Transverse colon (tissue), 4 donors: ENCODE data around the gene RNF144A. TPM values are rescaled to one million over a fixed set of nuclear protein-coding genes. Genes with fewer than 3 reads are reported as not detected.
A peak's percentile ranks its signal among the peaks of the same experiment; 100 is the strongest.

Experiments used
- DNase-seq: peaks from one replicate; pipeline ENCODE4 v3.0.0-alpha.2; 2019
- H3K27ac ChIP-seq, 4 donors: fragments of 200-600 bp; sonication (generic); 2 replicates each; pipeline ENCODE4 v1.5.1; 2016 to 2018; ENCODE audit warnings: inconsistent platforms in 4 of 4
- H3K27me3 ChIP-seq: fragments of 200-600 bp; sonication (generic); 2 replicates; pipeline ENCODE4 v1.5.1; 2017; ENCODE audit warnings: inconsistent platforms
- H3K36me3 ChIP-seq, 4 donors: fragments of 200-600 bp; sonication (generic); 2 replicates each; pipeline ENCODE4 v1.5.1; 2017 to 2019; ENCODE audit warnings: inconsistent platforms in 4 of 4
- H3K4me1 ChIP-seq, 4 donors: fragments of 200-600 bp; sonication (generic); 2 replicates each; pipeline ENCODE4 v1.5.1; 2017 to 2020; ENCODE audit warnings: inconsistent platforms in 4 of 4
- H3K4me3 ChIP-seq, 4 donors: fragments of 200-600 bp; sonication (generic); 1 replicate in 1 of 4; 2 replicates in 3 of 4; pipeline versions ENCODE4 v1.5.1 to v1.6.1; 2017 to 2019; ENCODE audit warnings: inconsistent platforms in 4 of 4
- H3K9me3 ChIP-seq, 2 donors: fragments of 200-600 bp; sonication (generic); 2 replicates each; pipeline ENCODE4 v1.5.1; 2017 to 2019; ENCODE audit warnings: inconsistent platforms in 2 of 2
- CTCF ChIP-seq, 5 experiments: fragments of 200-600 bp in 3 of 5; fragments of 450-650 bp in 2 of 5; sonication (generic) in 3 of 5; IDR thresholded peaks; 1 replicate in 2 of 5; 2 replicates in 3 of 5; pipeline ENCODE4 v1.5.1; 2016 to 2017; ENCODE audit warnings: antibody characterized with exemption in 5 of 5, inconsistent platforms in 3 of 5, mild to moderate bottlenecking in 2 of 5, moderate library complexity in 1 of 5
- EP300 ChIP-seq: sonication (generic); formaldehyde crosslinking; IDR thresholded peaks from one replicate; pipeline ENCODE4 v1.6.1; 2017; ENCODE audit warnings: antibody characterized with exemption, low read depth
- POLR2A ChIP-seq: fragments of 450-650 bp; IDR thresholded peaks from one replicate; pipeline ENCODE4 v1.6.1; 2016; ENCODE audit warnings: antibody characterized with exemption, mild to moderate bottlenecking, moderate library complexity
- POLR2AphosphoS5 ChIP-seq, 3 donors: sonication (generic); formaldehyde crosslinking; IDR thresholded peaks; one replicate each; pipeline ENCODE4 v1.6.1; 2016; ENCODE audit warnings: antibody characterized with exemption in 3 of 3
- WGBS, 2 donors: methylation state at CpG; one replicate each; pipeline ENCODE4 v1.1.5; 2018; ENCODE audit warnings: low coverage in 1 of 2; 5-methylcytosine and 5-hydroxymethylcytosine counted together
- in situ Hi-C, 4 donors: fragments of 200-750 bp; cut with MboI; loops; one replicate each; pipeline versions ENCODE4 v1.15.0 to v1.15.1; 2017; ENCODE audit warnings: low sequenced_read_pairs in 3 of 4, low pct_ligation_motif_present in 1 of 4, low pct_unique_long_range_greater_than_20kb in 1 of 4
- intact Hi-C: fragments of 100-400 bp; cut with DNase I; formaldehyde crosslinking; loops from one replicate; pipeline ENCODE4 v1.15.1; 2023; ENCODE audit warnings: low total_unique reads
- total RNA-seq, 4 donors: library from RNA; depleted of rRNA; stranded (reverse); fragments of >200 nt; gene quantifications; one replicate each; pipeline ENCODE4 v1.1.0, GENCODE V29; 2016

RNF144A gene
- total RNA-seq, 4 donors from 2014 or later = 24.0 to 145 (median 83.0) TPM

DNA sequence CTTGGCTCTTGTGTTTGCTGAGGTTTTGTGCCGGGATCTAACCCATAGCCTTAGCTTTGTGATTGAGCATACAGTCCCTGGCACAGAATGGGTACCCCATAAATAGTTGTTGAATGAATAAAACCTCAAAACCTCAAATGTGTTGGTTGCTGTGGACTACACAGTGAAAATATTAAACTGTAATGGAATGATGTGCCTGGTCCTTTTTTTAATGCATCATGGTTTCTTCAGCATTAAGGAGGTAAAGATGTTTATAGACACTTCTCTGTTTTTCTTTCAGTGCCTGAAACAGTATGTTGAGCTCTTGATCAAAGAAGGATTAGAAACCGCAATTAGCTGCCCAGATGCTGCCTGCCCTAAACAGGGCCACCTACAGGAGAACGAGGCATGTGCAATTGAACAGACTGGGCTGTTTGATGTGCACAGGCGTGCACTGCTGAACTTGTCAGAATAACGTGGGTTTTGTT lies 97.0 kb downstream of the RNF144A start:
- Histone ChIP-seq H3K4me3 (no peak overlapping the region), H3K4me1 (peaks cover 4 to 16% (median 7%) of the 10 kb centered on the region in 4 donors), H3K9me3 (no peaks in the 10 kb centered on the region), H3K36me3 (no peaks in the 10 kb centered on the region), H3K27ac (peak overlapping the region in 1 of 4 donors; percentile 44), H3K27me3 (no peaks in the 10 kb centered on the region)
- 40 to 62% methylated on average over 3 to 5 of the region's 5 CpGs for WGBS, 2 donors
- in situ Hi-C loops = loop anchor here in 1 of 4 donors (25.0 kb wide), 1 partner anchor 102 kb away; the partner anchor contains the start of gene RNF144A
- peak; percentile 41 for DNase-seq
- TF ChIP-seq CTCF (IDR thresholded peaks at IDR 0.05) = peak; percentile 31 to 50 (median 38)
- TF ChIP-seq POLR2A = no peak
- intact Hi-C loops = loop anchor here (10.0 kb wide), 1 partner anchor 99 kb away; the partner anchor contains the start of gene RNF144A

- intact Hi-C loops (loop anchor here (10.0 kb wide), 1 partner anchor 100 kb away; the partner anchor contains the start of gene RNF144A), in situ Hi-C loops (loop anchor here in 1 of 4 donors (25.0 kb wide), 1 partner anchor 103 kb away; the partner anchor contains the start of gene RNF144A)
- H3K27ac ChIP-seq = peak overlapping the region in 2 of 4 donors; percentile 21 to 44
- 52 to 73% methylated on average over 7 to 12 of the region's 12 CpGs for WGBS, 2 donors
- H3K27me3 ChIP-seq = no peaks in the 10 kb centered on the region
- no peaks in the 10 kb centered on the region for H3K36me3 ChIP-seq
- no peak for DNase-seq
- H3K4me3 ChIP-seq = no peak overlapping the region
- peaks cover 4 to 12% (median 7%) of the 10 kb centered on the region in 4 donors for H3K4me1 ChIP-seq
- H3K9me3 ChIP-seq = no peaks in the 10 kb centered on the region
- TF ChIP-seq CTCF (IDR thresholded peaks at IDR 0.05) = no peak
- TF ChIP-seq POLR2AphosphoS5 (IDR thresholded peaks at IDR 0.05) = no peak
Observed at GRCh38 chr2:7015007-7015950, 98.1 kb downstream of the RNF144A start.

DNA sequence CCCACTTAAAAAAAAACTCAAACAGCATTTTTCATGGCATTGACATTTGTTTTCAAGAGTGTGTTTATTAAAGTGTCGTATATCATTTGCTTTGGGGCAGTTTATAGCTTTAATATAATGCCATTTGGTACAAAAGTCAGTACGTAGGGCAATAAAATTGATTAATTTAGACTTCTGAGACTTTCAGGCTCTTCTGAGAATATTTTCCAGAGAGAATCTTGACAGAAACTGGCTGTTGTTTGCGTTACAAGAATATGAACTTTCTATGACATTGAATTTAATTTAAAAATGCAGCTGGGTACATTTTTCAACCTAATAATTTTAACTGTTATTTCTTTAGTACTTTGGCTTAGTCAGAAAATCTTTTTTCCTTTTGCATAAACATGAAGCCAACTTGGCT lies 98.9 kb downstream of the RNF144A start:
- TF ChIP-seq POLR2AphosphoS5 (IDR thresholded peaks at IDR 0.05) (no peak), EP300 (no peak), CTCF (IDR thresholded peaks at IDR 0.05) (no peak), POLR2A (no peak)
- 58 to 71% methylated on average over 3 of the region's 3 CpGs for WGBS, 2 donors

GRCh38 chr2:7016601-7017211 lies 99.5 kb downstream of the RNF144A start:
- Histone ChIP-seq H3K4me1 (peaks cover 4 to 12% (median 7%) of the 10 kb centered on the region in 4 donors), H3K36me3 (no peaks in the 10 kb centered on the region), H3K27me3 (no peaks in the 10 kb centered on the region), H3K9me3 (no peaks in the 10 kb centered on the region), H3K27ac (no peak overlapping the region), H3K4me3 (no peak overlapping the region)
- intact Hi-C loops (loop anchor here (10.0 kb wide), 1 partner anchor 102 kb away; the partner anchor contains the start of gene RNF144A), in situ Hi-C loops (loop anchor here in 1 of 4 donors (25.0 kb wide), 1 partner anchor 104 kb away; the partner anchor contains the start of gene RNF144A)
- no peak for DNase-seq
- 64 to 89% methylated on average over 5 to 11 of the region's 11 CpGs for WGBS, 2 donors
- TF ChIP-seq EP300 = no peak
- no peak for TF ChIP-seq CTCF (IDR thresholded peaks at IDR 0.05)

More for the DNA sequence above, 98.9 kb downstream of the RNF144A start:
- Histone ChIP-seq H3K4me3 (no peak overlapping the region), H3K9me3 (no peaks in the 10 kb centered on the region), H3K4me1 (peaks cover 4 to 12% (median 7%) of the 10 kb centered on the region in 4 donors), H3K27me3 (no peaks in the 10 kb centered on the region), H3K36me3 (no peaks in the 10 kb centered on the region), H3K27ac (no peak overlapping the region)
- in situ Hi-C loops = loop anchor here in 1 of 4 donors (25.0 kb wide), 1 partner anchor 104 kb away; the partner anchor contains the start of gene RNF144A
- intact Hi-C loops = loop anchor here (10.0 kb wide), 1 partner anchor 101 kb away; the partner anchor contains the start of gene RNF144A
- no peak for DNase-seq
